Urinary bladder (tissue), 2 donors: ENCODE results near the gene APBB1. TPM values are rescaled to one million over a fixed set of nuclear protein-coding genes. Genes with fewer than 3 reads are reported as not detected.

Experiments used
- polyA plus RNA-seq: library from polyadenylated mRNA; stranded (reverse); fragments of 200-250 nt; gene quantifications from one replicate; pipeline ENCODE4 v1.2.3, GENCODE V29; 2013
- total RNA-seq: library from RNA; depleted of rRNA; stranded (reverse); fragments of >200 nt; gene quantifications from one replicate; pipeline ENCODE4 v1.2.3, GENCODE V29; 2014
- donor health status: healthy.

The APBB1 gene
- total and polyA plus RNA-seq, 2 donors: 31.8 to 68.7 TPM

Other genes starting within 250 kb of the APBB1 start
- not detected for gene OR52B2, start 248.8 kb downstream of the APBB1 start, total RNA-seq
- not detected for gene OR52B2, start 248.8 kb downstream of the APBB1 start, polyA plus RNA-seq
- gene OR52W1, start 219.9 kb downstream of the APBB1 start, total RNA-seq: not detected
- not detected for gene OR52W1, start 219.9 kb downstream of the APBB1 start, polyA plus RNA-seq
- not detected for gene C11orf42, start 213.5 kb downstream of the APBB1 start, total RNA-seq
- not detected for gene C11orf42, start 213.5 kb downstream of the APBB1 start, polyA plus RNA-seq
- 14.5 TPM for gene FHIP1B, start 184.5 kb downstream of the APBB1 start, total RNA-seq
- gene FHIP1B, start 184.5 kb downstream of the APBB1 start, polyA plus RNA-seq: 35.4 TPM
- gene CNGA4, start 180.0 kb downstream of the APBB1 start, total RNA-seq: not detected
- gene CNGA4, start 180.0 kb downstream of the APBB1 start, polyA plus RNA-seq: 0.28 TPM
- gene CCKBR, start 159.3 kb downstream of the APBB1 start, total RNA-seq: not detected
- gene CCKBR, start 159.3 kb downstream of the APBB1 start, polyA plus RNA-seq: 0.04 TPM
- 36.7 TPM for gene CAVIN3, start 98.6 kb downstream of the APBB1 start, total RNA-seq
- 254 TPM for gene CAVIN3, start 98.6 kb downstream of the APBB1 start, polyA plus RNA-seq
- gene SMPD1, start 28.6 kb downstream of the APBB1 start, total RNA-seq: 9.5 TPM
- gene SMPD1, start 28.6 kb downstream of the APBB1 start, polyA plus RNA-seq: 33.8 TPM
- gene HPX, start 21.9 kb upstream of the APBB1 start, total RNA-seq: 1.1 TPM
- 3.3 TPM for gene HPX, start 21.9 kb upstream of the APBB1 start, polyA plus RNA-seq
- 17.7 TPM for gene TRIM3, start 54.8 kb upstream of the APBB1 start, total RNA-seq
- 29.7 TPM for gene TRIM3, start 54.8 kb upstream of the APBB1 start, polyA plus RNA-seq
- 25.6 TPM for gene ARFIP2, start 62.2 kb upstream of the APBB1 start, total RNA-seq
- 34.1 TPM for gene ARFIP2, start 62.2 kb upstream of the APBB1 start, polyA plus RNA-seq
- 25.9 TPM for gene TIMM10B, start 62.4 kb upstream of the APBB1 start, total RNA-seq
- gene TIMM10B, start 62.4 kb upstream of the APBB1 start, polyA plus RNA-seq: 35.1 TPM
- 13.4 TPM for gene DNHD1, start 78.2 kb upstream of the APBB1 start, total RNA-seq
- 3.7 TPM for gene DNHD1, start 78.2 kb upstream of the APBB1 start, polyA plus RNA-seq
- gene RRP8, start 184.5 kb upstream of the APBB1 start, total RNA-seq: 14.2 TPM
- 24.8 TPM for gene RRP8, start 184.5 kb upstream of the APBB1 start, polyA plus RNA-seq
- 216 TPM for gene ILK, start 184.7 kb upstream of the APBB1 start, total RNA-seq
- gene ILK, start 184.7 kb upstream of the APBB1 start, polyA plus RNA-seq: 578 TPM
- gene TAF10, start 193.1 kb upstream of the APBB1 start, total RNA-seq: 12.4 TPM
- 65.3 TPM for gene TAF10, start 193.1 kb upstream of the APBB1 start, polyA plus RNA-seq
- 48.9 TPM for gene TPP1, start 200.3 kb upstream of the APBB1 start, total RNA-seq
- 101 TPM for gene TPP1, start 200.3 kb upstream of the APBB1 start, polyA plus RNA-seq
- 49.2 TPM for gene DCHS1, start 236.7 kb upstream of the APBB1 start, total RNA-seq
- gene DCHS1, start 236.7 kb upstream of the APBB1 start, polyA plus RNA-seq: 28.6 TPM